Activated CD4-positive, alpha-beta T cell treated with anti-CD3 and anti-CD28 coated beads, Interleukin-10, Interleukin-2, amounts not matched to agents 100 ng/mL and 50 ng/mL, durations not matched to agents 16 hours and 8 hours (primary cell): ENCODE results near the gene SLC4A11.

Experiments used
- DNase-seq: peaks from one replicate; pipeline ENCODE4 v3.0.0-alpha.2; 2020

The SLC4A11 gene

GRCh38 chr20:3239026-3239866 lies at the start of gene SLC4A11:
SLC4A11 (minus strand) TSS chr20:3239190; CDS start chr20:3239137, 53 bp downstream.
- peak; percentile 41 for DNase-seq

GRCh38 chr20:3283222-3283820 lies 44.3 kb upstream of the SLC4A11 start:
- no peak for DNase-seq

- no peak for DNase-seq
These were observed 43.6 kb upstream of the SLC4A11 start for GRCh38 chr20:3282271-3283221.

GRCh38 chr20:3281437-3281836 lies 42.4 kb upstream of the SLC4A11 start:
- no peak for DNase-seq

GRCh38 chr20:3279761-3280160 lies 40.8 kb upstream of the SLC4A11 start:
- no peak for DNase-seq

- no peak for DNase-seq
These were observed 38.9 kb upstream of the SLC4A11 start for GRCh38 chr20:3277686-3278465.

- no peak for DNase-seq
These were observed 37.7 kb upstream of the SLC4A11 start for GRCh38 chr20:3276680-3277015.

- DNase-seq = no peak
These were observed 37.1 kb upstream of the SLC4A11 start for GRCh38 chr20:3275966-3276679.

- no peak for DNase-seq
These were observed 36.3 kb upstream of the SLC4A11 start for GRCh38 chr20:3275064-3275935.

- no peak for DNase-seq
These were observed 34.4 kb upstream of the SLC4A11 start for GRCh38 chr20:3273371-3273770.

GRCh38 chr20:3270051-3270450 lies 31.1 kb upstream of the SLC4A11 start:
- no peak for DNase-seq

- DNase-seq = no peak
These were observed 23.6 kb upstream of the SLC4A11 start for GRCh38 chr20:3262566-3262965.

- no peak for DNase-seq
These were observed 19.4 kb upstream of the SLC4A11 start for GRCh38 chr20:3258429-3258828.

- no peak for DNase-seq
These were observed 16.7 kb upstream of the SLC4A11 start for GRCh38 chr20:3255728-3256127.

GRCh38 chr20:3251806-3252205 lies 12.8 kb upstream of the SLC4A11 start:
- DNase-seq = peak; percentile 26

GRCh38 chr20:3250091-3250504 lies 11.1 kb upstream of the SLC4A11 start:
- DNase-seq = no peak

GRCh38 chr20:3248993-3249347 lies 10.0 kb upstream of the SLC4A11 start:
- no peak for DNase-seq

GRCh38 chr20:3248167-3248992 lies 9.4 kb upstream of the SLC4A11 start:
- peak; percentile 37 for DNase-seq

- DNase-seq = no peak
These were observed 8.6 kb upstream of the SLC4A11 start for GRCh38 chr20:3247638-3248037.

- DNase-seq = no peak
These were observed 7.7 kb upstream of the SLC4A11 start for GRCh38 chr20:3246682-3247081.
